DMS153 treated with DMSO at 0.1 percent for 48 hours (cell line): Measurements from ENCODE around the gene ZNF562.

Experiments used
- DNase-seq: peaks from one replicate; lab custom pipeline; 2025; ENCODE audit not compliant: unreplicated experiment; lab: John Stamatoyannopoulos, UW

Gene ZNF562

DNA sequence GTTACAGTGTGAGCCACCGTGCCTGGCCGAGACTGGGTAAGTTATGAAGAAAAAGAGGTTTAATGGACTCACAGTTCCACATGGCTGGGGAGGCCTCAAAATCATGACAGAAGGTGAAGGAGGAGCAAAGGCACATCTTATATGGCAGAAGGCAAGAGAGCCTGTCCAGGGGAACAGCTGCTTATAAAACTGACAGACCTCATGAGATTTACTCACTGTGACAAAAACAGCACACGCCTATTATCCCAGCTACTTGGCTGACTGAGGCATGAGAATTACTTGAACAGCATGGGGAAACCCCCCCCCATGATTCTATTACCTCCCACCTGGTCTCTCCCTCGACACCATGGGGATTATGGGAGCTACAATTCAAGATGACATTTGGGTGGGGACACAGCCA is 30.4 kb downstream of the ZNF562 start:
- no peak for DNase-seq

DNA sequence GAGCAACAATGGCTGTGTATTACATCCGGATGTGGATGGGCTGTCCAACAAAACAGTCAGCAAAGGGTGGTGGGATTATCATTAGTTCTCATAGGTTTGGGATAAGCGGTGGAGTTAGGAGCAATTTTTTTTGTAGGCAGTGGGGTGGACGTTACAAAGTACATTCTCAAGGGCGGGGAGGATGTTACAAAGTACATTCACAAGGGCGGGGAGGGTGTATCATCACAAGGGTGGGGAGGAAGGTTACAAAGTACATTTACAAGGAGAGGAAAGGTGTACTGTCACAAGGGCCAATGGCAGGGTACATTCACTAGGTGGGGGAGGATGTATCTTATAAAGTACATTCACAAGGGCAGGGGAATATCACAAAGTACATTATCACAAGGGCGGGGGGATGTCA is 33.1 kb downstream of the ZNF562 start:
- no peak for DNase-seq

DNA sequence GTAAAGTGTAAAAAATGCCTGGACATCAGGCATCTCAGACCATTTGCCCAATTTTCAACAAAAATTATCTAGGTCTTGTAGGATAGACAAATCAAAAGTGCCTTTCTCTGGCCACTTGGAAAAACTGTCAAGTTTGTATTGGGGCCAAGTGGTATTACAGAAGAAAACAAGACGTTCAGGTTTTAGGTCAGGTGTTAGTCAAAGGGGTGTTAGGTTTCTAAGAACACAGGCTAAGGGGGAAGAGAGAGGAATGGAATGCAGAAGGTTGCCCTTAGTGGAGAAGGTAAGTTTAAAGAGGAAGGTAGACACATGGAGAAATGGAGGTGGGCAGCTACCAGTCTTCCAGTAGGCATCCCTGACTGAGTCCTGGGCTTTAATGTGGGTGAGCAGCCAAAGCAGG is 33.9 kb downstream of the ZNF562 start:
- DNase-seq = no peak

DNA sequence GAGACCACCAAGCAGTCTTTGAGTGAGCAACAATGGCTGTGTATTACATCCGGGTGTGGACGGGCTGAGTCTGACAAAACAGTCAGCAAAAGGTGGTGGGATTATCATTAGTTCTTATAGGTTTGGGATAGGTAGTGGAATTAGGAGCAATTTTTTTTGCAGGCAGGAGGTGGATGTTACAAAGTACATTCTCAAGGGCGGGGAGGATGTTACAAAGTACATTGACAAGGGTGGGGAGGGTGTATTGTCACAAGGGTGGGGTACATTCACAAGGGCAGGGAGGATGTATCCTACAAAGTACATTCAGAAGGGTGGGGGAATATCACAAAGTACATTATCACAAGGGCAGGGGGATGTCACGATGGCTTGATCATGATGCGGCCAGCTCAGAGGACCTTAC is 38.9 kb downstream of the ZNF562 start:
- no peak for DNase-seq

DNA sequence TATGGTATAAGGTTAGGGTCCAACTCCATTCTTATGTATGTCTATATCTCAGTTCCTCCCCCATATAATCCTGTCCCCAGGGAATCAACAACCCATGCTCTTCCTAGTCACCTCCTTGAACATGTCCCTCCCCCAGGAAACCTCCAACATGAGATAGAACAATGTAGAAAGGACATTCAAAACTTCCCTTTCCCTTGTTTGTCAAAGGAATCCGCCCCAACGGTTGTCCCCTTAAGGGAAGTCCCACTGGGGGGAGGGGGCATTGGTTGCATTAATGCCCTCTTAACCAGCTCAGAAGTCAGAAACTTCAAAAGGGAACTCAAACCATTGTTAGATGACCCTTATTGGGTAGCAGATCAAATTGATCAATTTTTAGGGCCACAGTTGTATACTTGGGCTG is 47.0 kb downstream of the ZNF562 start:
- DNase-seq = no peak

DNA sequence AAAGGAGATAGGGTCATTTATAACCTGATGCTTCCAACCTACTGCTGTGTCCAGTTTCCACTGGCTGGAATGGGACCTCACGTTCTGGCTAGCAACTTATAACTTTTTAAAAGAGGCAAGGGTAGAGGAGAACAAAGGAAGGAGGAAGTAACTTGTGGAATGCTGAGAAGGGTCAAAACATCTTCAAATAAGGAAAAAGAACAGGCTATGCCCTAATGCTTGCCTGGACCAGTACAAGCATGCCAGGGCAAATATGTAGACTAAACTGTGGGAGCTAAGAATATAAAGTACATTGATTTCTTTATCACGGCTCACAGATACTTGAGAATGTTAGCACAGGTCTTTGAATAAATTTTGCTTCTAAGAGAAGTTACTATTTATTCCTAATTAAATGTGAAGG is 52.4 kb downstream of the ZNF562 start:
- DNase-seq = no peak

DNA sequence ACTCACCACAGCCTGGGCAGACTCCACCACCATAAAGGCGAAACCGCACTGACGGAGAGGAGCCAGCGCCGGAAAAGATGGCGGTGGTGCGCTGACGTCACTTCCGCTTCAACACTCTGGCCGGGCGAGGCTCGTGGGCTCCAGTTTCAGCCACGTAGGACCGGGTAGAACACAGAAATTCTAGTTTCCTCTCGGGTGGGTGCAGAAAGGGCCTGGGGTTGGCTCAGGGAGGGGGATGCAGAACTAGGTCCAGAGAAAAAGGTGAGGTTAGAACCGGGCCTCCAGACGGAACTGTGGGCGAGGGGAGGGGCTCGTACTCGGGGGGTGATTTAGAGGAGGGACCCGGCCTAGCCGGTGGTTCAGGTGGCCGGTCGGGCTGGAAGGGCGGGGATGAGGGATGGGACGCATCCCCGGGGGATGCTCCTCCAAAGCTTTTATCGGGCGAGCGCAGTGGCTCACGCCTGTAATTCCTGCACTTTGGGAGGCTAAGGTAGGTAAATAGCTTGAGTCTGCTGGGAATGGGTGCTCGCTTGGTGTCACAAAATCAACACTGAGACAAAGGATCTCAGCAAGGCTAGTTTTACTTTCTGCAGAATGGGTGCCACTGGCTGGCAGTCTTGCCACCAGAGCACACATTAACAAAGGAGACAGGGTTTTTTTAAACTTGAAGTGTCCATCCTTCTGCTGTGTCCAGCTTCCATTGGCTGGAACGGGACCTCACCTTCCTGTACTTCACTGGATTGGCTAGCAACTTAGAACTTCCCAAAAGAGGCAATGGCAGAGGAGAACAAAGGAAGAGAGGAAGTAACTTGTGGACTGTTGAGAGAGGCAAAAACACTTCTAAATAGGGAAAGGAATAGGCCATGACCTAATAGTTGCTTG is 53.5 kb downstream of the ZNF562 start, which contains the start of gene ZNF561:
TSS of gene ZNF561 (minus strand) at position 77 of the 882 bp plus-strand sequence. CDS start 1,776 bp downstream, outside the sequence.
- DNase-seq = peak; percentile 63

DNA sequence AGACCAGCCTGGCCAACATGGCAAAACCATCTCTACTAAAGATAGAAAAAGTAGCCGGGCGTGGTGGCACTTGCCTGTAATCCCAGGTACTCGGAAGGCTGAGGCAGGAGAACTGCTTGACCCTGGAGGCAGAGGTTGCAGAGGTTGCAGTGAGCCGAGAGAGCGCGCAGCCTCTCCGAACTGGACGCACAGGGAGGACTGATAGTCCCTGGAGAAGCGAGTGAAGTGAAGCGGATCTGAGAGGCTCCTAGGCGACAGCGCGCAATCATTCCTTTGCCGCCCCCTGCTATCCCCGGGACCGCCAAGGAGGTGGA is 54.1 kb downstream of the ZNF562 start:
- no peak for DNase-seq

DNA sequence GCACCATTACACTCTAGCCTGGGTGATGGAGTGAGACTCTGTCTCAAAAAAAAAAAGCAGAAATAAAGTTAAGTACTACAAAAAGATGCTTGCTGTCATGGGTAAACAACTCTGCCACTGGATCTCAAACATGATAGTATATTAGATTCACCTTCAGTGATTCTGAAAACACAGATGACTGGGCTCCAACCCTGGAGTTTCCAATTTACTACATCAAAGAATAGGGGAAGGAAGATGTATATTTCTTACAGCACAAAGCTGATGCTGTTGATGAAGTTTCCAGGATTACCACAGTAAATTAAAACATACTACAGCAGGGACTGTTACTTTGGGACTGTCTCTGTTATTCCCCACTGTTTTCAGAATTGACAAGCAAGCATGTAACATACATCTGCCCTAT is 59.1 kb downstream of the ZNF562 start:
- no peak for DNase-seq

DNA sequence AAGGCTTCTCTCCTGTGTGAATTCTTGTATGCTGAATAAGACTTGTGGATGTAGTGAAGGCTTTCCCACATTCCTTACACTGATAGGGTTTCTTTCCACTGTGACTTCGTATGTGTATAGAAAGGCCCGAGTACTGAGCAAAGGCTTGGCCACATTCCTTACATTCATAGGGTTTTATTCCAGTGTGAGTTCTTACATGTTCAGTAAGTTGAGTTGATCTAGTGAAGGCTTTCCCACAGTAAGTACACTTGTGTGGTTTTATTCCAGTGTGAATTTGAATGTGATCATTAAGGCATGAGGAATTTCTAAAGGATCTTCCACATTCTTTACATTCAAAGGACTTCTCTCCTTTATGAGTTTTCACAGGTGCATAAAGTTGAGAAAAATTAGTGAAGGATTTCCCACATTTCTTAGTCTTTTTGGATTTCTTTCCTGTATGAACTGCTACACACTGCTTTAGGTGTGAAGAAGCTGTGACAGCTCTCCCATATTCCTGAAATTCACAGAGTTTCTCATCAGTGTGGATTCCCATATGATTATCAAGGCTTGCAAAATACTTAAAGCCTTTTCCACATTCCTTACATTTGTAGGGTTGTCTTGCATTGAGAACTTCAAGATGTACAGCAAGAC is 64.3 kb downstream of the ZNF562 start:
- no peak for DNase-seq

DNA sequence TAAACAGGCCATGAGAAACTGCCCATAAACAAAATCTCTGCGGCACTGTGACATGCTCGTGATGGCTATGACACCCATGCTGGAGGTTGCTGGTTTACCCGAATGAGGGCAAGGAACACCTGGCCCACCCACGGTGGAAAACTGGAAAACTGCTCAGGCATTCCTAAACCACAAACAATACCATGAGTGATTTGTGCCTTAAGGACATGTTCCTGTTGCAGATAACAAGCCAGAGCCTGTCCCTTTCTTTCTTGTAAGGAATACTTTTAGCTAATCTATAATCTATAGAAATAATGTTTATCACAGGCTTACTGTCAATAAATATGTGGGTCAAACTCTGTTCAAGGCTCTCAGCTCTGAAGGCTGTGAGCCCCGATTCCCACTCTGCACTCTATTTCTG is 66.0 kb downstream of the ZNF562 start:
- no peak for DNase-seq

DNA sequence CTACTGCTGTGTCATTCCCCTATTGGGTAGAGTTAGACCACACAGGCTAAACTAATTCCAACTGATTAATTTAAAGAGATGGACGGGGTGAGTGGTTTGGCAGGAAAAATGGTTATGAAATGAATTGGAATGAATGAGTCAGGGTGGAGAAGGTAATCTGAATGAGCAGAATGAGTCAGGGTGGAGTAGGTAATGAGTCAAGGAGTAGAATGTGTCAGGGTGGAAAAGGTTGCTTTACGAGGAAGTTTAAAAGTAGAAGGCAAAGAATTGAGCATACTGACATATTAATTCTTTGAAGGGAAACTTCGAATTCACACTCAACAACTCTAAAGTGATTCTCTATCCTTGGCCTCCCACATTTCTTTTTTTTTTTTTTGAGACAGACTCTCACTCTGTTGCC is 77.9 kb downstream of the ZNF562 start:
- DNase-seq = no peak
